GM13976 (cell line): Measurements from ENCODE around the gene KCNMA1.

Source experiments
- DNase-seq: peaks from one replicate; pipeline ENCODE4 v3.0.0; 2012; ENCODE audit warnings: low spot score
- in situ Hi-C: fragments of 300-500 bp; cut with MboI; formaldehyde crosslinking; loops from one replicate; pipeline ENCODE4 v1.12.0; 2022; ENCODE audit warnings: low sequenced_read_pairs, mixed read lengths, inconsistent platforms; ENCODE audit not compliant: unreplicated experiment
- TF ChIP-seq, protein P1 (sequence below): IDR thresholded peaks from 2 replicates; pipeline ENCODE4 v1.5.1; 2012; ENCODE audit warnings: borderline replicate concordance, mild to moderate bottlenecking; ENCODE audit not compliant: insufficient read depth; ENCODE audit errors: extremely low read depth, missing control alignments, control extremely low read depth

The KCNMA1 gene

DNA sequence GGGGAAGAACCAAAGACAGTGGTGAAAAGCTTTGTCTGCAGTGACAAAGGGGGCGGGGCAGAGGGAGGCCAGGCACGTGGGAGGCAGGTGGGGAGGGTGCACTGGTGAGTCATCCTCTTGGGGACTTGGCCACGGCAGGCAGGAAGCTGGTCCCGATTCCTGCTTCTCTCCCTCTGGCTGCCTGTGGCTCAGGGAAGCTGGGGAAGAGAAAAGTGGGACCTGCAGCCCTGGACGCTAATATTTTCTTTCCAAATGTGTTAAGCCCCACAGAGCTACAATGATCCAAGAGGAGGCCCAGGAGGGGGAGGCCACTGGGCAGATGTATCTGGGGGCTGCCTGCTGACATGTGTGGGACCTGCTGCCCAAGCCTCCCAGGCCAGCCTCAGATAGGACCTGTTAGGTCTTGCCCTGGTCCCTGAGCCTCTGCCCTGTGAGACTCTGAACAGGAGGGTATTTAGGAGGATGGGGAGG lies 231.8 kb downstream of the KCNMA1 start:
- TF ChIP-seq, protein P1, sequence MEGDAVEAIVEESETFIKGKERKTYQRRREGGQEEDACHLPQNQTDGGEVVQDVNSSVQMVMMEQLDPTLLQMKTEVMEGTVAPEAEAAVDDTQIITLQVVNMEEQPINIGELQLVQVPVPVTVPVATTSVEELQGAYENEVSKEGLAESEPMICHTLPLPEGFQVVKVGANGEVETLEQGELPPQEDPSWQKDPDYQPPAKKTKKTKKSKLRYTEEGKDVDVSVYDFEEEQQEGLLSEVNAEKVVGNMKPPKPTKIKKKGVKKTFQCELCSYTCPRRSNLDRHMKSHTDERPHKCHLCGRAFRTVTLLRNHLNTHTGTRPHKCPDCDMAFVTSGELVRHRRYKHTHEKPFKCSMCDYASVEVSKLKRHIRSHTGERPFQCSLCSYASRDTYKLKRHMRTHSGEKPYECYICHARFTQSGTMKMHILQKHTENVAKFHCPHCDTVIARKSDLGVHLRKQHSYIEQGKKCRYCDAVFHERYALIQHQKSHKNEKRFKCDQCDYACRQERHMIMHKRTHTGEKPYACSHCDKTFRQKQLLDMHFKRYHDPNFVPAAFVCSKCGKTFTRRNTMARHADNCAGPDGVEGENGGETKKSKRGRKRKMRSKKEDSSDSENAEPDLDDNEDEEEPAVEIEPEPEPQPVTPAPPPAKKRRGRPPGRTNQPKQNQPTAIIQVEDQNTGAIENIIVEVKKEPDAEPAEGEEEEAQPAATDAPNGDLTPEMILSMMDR = no peak
- in situ Hi-C loops = no loop called here
- peak; percentile 47 for DNase-seq

- no peak for DNase-seq
- TF ChIP-seq, protein P1 = no peak
- in situ Hi-C loops = no loop called here
These were observed 232.8 kb downstream of the KCNMA1 start for GRCh38 chr10:77404810-77405209.

- TF ChIP-seq, protein P1 = no peak
- no peak for DNase-seq
- in situ Hi-C loops = no loop called here
These were observed 233.8 kb downstream of the KCNMA1 start for GRCh38 chr10:77403761-77404160.

DNA sequence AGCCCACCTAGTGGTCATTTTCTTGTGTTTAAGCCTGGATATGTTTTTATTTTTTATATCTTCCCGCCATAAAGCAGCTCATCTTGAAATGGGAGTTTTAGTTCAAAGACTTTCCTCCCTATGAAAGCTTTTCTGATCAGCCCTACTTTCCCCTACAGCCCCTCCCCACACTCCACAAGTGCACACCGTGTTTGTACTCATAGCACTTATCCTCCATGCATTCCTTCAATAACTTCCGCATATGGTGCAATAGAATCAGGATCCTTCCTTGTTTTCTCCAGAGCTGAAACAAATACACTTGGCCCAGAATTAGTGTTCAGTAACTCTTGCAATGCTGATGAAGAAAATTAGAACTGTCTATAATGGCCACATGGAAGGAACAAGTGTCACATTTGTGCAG lies 235.9 kb downstream of the KCNMA1 start:
- in situ Hi-C loops = no loop called here
- no peak for DNase-seq
- TF ChIP-seq, protein P1 = no peak

- in situ Hi-C loops = no loop called here
- DNase-seq = no peak
- TF ChIP-seq, protein P1 = no peak
These were observed 237.6 kb downstream of the KCNMA1 start for GRCh38 chr10:77400033-77400432.

DNA sequence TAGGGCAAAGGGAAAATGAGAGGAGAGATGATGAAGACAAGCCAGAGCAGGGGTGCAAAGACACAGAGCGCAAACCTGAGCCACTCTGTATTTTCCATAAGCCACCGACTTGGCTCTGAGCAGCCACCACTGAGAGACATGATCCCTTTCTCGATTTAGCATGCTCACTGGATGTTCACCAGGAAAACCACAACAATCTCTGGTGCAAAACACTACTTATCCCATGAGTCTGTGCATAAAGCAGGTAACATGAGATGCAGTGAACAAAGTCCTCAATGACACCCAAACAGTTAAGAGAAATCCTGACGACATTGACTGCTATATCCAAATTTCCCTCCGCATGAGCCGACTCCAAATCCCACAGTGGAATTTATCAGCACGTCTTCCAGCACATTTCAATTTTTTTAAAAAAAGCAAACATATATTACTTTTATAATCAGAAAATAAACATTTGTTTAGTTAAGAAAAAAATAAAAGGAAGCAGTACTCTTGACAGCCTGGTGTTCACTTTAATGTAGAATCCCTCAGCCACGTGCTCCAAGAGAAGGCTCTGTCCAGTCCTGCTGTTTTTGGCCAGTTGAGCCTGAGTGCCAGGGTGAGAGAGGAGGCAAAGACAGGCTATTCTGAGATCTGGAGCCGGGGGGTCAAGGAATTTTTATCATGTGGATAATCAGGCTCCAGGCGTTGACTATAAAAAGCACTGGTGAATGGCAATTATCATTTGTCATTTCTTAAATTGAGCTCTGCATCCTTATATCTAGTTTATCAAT lies 238.4 kb downstream of the KCNMA1 start:
- TF ChIP-seq, protein P1 = no peak
- in situ Hi-C loops = no loop called here
- no peak for DNase-seq
